HEK293T (cell line): ENCODE results near the gene MARS1.

Experiments used
- CTCF ChIA-PET: fragments of 350-600 bp; formaldehyde crosslinking; extraction: SDS; loops from one replicate; lab custom pipeline; 2021; ENCODE audit warnings: antibody characterized with exemption, inconsistent platforms; lab: Yijun Ruan, JAX
- POLR2A ChIA-PET: fragments of 350-600 bp; formaldehyde crosslinking; extraction: SDS; loops from one replicate; lab custom pipeline; 2020; ENCODE audit warnings: antibody characterized with exemption, inconsistent platforms; lab: Yijun Ruan, JAX
- DNase-seq: peaks from one replicate; pipeline ENCODE4 v3.0.0; 2012; ENCODE audit warnings: mixed read lengths; ENCODE audit errors: extremely low spot score
- ARNT ChIP-seq: fragments of 450-650 bp; IDR thresholded peaks from 2 replicates; pipeline ENCODE4 v1.6.1; 2017; ENCODE audit warnings: mild to moderate bottlenecking
- BHLHE40 ChIP-seq: fragments of 450-650 bp; IDR thresholded peaks from 2 replicates; pipeline ENCODE4 v1.6.1; 2016; ENCODE audit warnings: mild to moderate bottlenecking, moderate library complexity, borderline replicate concordance
- CTBP1 ChIP-seq: fragments of 450-650 bp; IDR thresholded peaks from 2 replicates; pipeline ENCODE4 v1.6.1; 2016; ENCODE audit warnings: borderline replicate concordance
- ELF4 ChIP-seq: fragments of 450-650 bp; IDR thresholded peaks from 2 replicates; pipeline ENCODE4 v1.6.1; 2017; ENCODE audit warnings: antibody characterized with exemption
- FOXA1 ChIP-seq: fragments of 450-650 bp; IDR thresholded peaks from 2 replicates; pipeline ENCODE4 v1.6.1; 2016; ENCODE audit warnings: mild to moderate bottlenecking
- FOXK2 ChIP-seq: fragments of 450-650 bp; IDR thresholded peaks from 2 replicates; pipeline ENCODE4 v1.6.1; 2016; ENCODE audit warnings: mild to moderate bottlenecking
- FOXM1 ChIP-seq: fragments of 450-650 bp; IDR thresholded peaks from 2 replicates; pipeline ENCODE4 v1.6.1; 2017; ENCODE audit warnings: mild to moderate bottlenecking, borderline replicate concordance
- HDGF ChIP-seq: fragments of 450-650 bp; IDR thresholded peaks from 2 replicates; pipeline ENCODE4 v1.6.1; 2017; ENCODE audit warnings: antibody characterized with exemption, borderline replicate concordance
- L3MBTL2 ChIP-seq: fragments of 450-650 bp; conservative IDR thresholded peaks from 2 replicates; pipeline ENCODE4 v1.6.1; 2016; ENCODE audit warnings: mild to moderate bottlenecking
- LEF1 ChIP-seq: fragments of 450-650 bp; IDR thresholded peaks from 2 replicates; pipeline ENCODE4 v1.6.1; 2017; ENCODE audit warnings: mild to moderate bottlenecking, borderline replicate concordance
- NFRKB ChIP-seq: fragments of 450-650 bp; IDR thresholded peaks from 2 replicates; pipeline ENCODE4 v1.6.1; 2016; ENCODE audit warnings: mild to moderate bottlenecking, moderate library complexity
- SP1 ChIP-seq: fragments of 450-650 bp; IDR thresholded peaks from 2 replicates; pipeline ENCODE4 v1.6.1; 2017
- SUZ12 ChIP-seq: fragments of 450-650 bp; IDR thresholded peaks from 2 replicates; pipeline ENCODE4 v1.6.1; 2016; ENCODE audit warnings: mild to moderate bottlenecking
- TARDBP ChIP-seq: fragments of 450-650 bp; IDR thresholded peaks from 2 replicates; pipeline ENCODE4 v1.6.1; 2016
- ZNF384 ChIP-seq: fragments of 450-650 bp; IDR thresholded peaks from 2 replicates; pipeline ENCODE4 v1.6.1; 2016
- TF ChIP-seq, protein P1 (sequence below): fragments of 450-650 bp; IDR thresholded peaks from 2 replicates; pipeline ENCODE4 v1.6.1; 2016

Gene MARS1

DNA sequence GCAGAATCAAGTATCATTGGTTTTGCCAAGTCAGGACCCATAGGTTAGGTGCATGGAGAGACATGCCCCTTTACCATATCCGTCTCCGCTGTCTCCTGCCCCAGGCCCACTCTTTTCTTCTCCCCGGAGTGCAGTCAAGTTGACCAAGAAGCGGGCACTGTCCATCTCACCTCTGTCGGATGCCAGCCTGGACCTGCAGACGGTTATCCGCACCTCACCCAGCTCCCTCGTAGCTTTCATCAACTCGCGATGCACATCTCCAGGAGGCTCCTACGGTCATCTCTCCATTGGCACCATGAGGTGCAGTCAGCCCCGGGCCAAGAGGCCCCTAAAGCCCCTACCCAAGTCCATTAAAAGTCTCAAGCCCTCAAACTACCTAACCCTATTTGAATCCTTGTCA, 23.3 kb upstream of the MARS1 start:
- TF ChIP-seq SP1 (no peak), SUZ12 (no peak), FOXK2 (no peak), BHLHE40 (no peak), NFRKB (no peak), L3MBTL2 (no peak), CTBP1 (no peak), HDGF (no peak), ARNT (no peak), FOXA1 (no peak), ELF4 (no peak), TARDBP (no peak), LEF1 (no peak), FOXM1 (no peak), ZNF384 (no peak)
- TF ChIP-seq, protein P1, sequence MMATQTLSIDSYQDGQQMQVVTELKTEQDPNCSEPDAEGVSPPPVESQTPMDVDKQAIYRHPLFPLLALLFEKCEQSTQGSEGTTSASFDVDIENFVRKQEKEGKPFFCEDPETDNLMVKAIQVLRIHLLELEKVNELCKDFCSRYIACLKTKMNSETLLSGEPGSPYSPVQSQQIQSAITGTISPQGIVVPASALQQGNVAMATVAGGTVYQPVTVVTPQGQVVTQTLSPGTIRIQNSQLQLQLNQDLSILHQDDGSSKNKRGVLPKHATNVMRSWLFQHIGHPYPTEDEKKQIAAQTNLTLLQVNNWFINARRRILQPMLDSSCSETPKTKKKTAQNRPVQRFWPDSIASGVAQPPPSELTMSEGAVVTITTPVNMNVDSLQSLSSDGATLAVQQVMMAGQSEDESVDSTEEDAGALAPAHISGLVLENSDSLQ: no peak
- POLR2A ChIA-PET: interaction anchor here (2.3 kb wide), 1 partner anchor 9 kb away, joined by 11 read pairs; the partner anchor contains the start of gene INHBE
- no peak for DNase-seq
- CTCF ChIA-PET: no interaction called here

DNA sequence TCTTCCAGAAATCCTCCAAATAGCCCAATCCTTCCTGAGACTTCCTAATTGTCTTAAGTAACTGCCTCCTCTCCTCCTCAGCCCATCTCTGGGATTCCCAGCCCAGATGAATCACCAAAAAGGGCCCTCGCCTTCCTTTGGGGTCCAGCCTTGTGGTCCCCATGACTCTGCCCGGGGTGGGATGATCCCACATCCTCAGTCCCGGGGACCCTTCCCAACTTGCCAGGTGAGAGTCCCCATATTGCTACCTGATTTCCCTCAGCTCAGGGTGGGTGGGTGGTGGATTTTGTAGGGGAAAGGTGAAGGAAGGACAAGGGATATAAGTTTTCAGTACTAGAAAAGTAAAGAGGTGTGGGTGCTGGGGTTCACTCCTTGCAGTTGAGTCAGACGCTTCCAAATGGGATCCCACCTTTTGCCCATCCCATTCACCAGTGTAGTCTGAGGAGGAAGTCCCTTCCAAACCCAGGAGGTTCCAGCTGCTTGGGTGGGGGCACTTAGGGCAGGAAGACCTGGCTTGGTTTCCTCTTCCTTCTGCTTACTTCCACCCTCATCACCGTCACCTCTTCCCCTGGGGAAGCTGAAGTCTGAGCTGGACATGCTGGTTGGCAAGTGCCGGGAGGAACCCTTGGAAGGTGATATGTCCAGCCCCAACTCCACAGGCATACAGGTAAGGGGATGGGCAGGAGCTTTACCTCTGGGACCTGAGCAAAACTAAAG, 22.7 kb upstream of the MARS1 start:
- ChIA-PET POLR2A (interaction anchor here (2.3 kb wide), 1 partner anchor 10 kb away, joined by 11 read pairs; the partner anchor contains the start of gene INHBE), CTCF (no interaction called here)
- no peak for DNase-seq
- no peak for TF ChIP-seq FOXM1
- TF ChIP-seq, protein P1: no peak
- TF ChIP-seq FOXA1: no peak
- no peak for TF ChIP-seq ZNF384
- no peak for TF ChIP-seq HDGF
- no peak for TF ChIP-seq L3MBTL2
- TF ChIP-seq BHLHE40: no peak
- no peak for TF ChIP-seq FOXK2
- no peak for TF ChIP-seq CTBP1
- no peak for TF ChIP-seq SUZ12
- TF ChIP-seq NFRKB: no peak
- TF ChIP-seq ARNT: no peak
- TF ChIP-seq SP1: no peak
- TF ChIP-seq TARDBP: no peak
- TF ChIP-seq ELF4: no peak
- TF ChIP-seq LEF1: no peak

DNA sequence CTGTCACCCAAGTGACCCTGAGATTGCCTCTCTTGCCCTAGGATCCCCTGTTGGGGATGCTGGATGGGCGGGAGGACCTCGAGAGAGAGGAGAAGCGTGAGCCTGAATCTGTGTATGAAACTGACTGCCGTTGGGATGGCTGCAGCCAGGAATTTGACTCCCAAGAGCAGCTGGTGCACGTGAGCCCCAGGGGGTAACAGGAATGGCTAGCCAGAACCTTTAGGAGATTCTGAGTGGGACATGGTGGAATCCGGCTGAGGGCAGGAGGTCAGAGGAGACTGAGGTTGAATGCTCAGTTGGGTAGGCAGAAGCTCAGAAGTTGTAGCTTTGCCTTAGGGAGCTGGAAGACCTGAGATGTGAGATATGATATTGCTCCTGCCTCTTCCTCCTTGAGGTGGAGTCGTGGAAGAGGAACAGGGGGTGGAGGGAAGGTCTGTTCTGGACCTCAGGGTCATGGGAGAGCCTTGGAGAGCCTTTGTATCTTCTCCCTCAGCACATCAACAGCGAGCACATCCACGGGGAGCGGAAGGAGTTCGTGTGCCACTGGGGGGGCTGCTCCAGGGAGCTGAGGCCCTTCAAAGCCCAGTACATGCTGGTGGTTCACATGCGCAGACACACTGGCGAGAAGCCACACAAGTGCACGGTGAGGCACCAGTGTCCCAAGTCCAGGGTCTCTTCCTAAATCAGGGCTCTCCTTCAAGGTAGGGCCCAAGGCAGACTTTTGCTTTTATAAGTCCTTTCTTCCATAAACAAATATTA, 21.9 kb upstream of the MARS1 start:
- TF ChIP-seq, protein P1: no peak
- TF ChIP-seq FOXK2 (no peak), HDGF (no peak), ELF4 (no peak), NFRKB (no peak), FOXA1 (no peak), CTBP1 (no peak), TARDBP (no peak)
- DNase-seq: no peak
- CTCF ChIA-PET: no interaction called here
- POLR2A ChIA-PET: interaction anchor here (0.7 to 2.3 kb wide), 2 partner anchors 11 to 236 kb away, joined by 3 to 11 read pairs; partner anchors contain the start of genes INHBE and SHMT2

DNA sequence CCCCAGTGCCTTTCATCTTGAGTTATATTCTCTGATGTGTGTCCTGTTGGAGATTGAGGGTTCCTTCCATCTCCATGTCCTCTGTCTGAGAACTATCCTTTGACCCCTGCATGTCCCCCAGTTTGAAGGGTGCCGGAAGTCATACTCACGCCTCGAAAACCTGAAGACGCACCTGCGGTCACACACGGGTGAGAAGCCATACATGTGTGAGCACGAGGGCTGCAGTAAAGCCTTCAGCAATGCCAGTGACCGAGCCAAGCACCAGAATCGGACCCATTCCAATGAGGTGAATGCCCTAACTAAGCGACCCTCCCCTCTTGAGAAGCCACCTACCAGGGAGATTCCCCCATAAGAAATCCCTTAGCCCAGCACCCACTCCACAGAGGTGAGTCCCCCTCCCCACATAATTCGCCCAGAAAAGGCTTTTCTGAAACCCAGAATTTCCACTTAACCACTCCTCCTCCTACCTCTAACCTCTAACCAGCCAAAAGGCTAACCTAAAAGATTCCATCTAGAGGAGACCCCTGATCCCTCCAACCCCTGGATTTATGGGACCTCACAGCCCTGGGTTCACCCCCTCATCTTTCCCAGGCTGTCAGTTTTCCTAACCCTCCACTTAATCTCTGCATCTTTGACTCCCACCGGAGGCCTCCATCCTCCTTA, 20.5 kb upstream of the MARS1 start:
- ChIA-PET POLR2A (no interaction called here), CTCF (no interaction called here)
- no peak for DNase-seq
- TF ChIP-seq BHLHE40: no peak
- TF ChIP-seq ELF4: no peak
- TF ChIP-seq ZNF384: no peak
- TF ChIP-seq, protein P1: no peak
- TF ChIP-seq FOXM1: no peak
- TF ChIP-seq L3MBTL2: no peak
- TF ChIP-seq SUZ12: no peak
- no peak for TF ChIP-seq ARNT
- no peak for TF ChIP-seq FOXA1
- no peak for TF ChIP-seq HDGF
- no peak for TF ChIP-seq TARDBP
- no peak for TF ChIP-seq LEF1

DNA sequence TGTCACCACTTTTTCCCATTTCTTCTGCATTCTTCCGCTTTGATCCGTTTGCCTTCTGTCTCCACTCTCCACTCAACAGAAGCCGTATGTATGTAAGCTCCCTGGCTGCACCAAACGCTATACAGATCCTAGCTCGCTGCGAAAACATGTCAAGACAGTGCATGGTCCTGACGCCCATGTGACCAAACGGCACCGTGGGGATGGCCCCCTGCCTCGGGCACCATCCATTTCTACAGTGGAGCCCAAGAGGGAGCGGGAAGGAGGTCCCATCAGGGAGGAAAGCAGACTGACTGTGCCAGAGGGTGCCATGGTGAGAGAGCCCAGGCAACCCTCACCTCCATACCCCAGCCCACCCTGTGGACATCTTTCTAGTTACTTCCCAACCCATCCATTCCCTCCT, 20.0 kb upstream of the MARS1 start:
- TF ChIP-seq L3MBTL2: no peak
- no peak for TF ChIP-seq FOXA1
- no peak for TF ChIP-seq FOXM1
- CTCF ChIA-PET: interaction anchor here (1.6 to 1.7 kb wide), 2 partner anchors 9 to 12 kb away, joined by 3 to 10 read pairs; partner anchors contain the start of genes GLI1 and INHBE
- POLR2A ChIA-PET: no interaction called here
- DNase-seq: no peak
